ENCODE measurements around the gene C10orf53.
"Not testable (repeated sequence)": the region's sequence is repeated elsewhere in the genome, so short reads cannot be mapped to it uniquely, and the experiment has no call there.

C10orf53 gene

GRCh38 chr10:49652421-49653272 lies 26.8 kb upstream of the C10orf53 start:
- no peak for DNase-seq

DNA sequence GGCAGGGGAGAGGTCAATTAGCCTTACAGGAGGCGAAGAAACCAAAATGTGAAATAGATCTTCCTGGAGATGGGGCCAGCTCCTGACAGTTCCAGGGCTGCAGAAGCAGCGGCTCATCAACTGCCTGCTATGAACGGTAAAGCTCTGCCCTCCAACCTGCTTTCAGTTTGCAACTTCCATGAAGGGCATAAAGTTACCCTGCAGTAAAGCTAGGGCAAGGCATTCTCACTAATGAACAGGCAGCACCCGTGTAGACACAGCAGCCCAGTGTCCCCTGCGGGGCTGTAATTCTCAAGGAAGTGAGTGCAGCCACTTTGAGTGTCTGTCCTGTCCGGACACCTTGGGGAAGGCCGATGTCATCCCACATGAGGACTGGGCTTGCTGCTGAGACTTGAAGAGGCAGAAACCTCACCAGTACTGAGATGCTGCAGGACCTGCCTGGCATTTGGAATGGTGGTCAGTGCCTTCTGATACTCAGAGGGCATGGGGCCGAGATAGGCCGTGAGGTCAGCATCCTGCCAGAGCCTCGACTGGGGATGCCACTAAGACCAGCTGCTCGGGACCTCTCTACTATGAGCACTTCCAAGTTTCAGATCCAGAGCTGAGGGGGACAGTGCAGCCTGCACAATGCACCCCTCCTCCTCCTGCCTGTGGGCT lies 26.1 kb upstream of the C10orf53 start:
- DNase-seq, result no peak

DNA sequence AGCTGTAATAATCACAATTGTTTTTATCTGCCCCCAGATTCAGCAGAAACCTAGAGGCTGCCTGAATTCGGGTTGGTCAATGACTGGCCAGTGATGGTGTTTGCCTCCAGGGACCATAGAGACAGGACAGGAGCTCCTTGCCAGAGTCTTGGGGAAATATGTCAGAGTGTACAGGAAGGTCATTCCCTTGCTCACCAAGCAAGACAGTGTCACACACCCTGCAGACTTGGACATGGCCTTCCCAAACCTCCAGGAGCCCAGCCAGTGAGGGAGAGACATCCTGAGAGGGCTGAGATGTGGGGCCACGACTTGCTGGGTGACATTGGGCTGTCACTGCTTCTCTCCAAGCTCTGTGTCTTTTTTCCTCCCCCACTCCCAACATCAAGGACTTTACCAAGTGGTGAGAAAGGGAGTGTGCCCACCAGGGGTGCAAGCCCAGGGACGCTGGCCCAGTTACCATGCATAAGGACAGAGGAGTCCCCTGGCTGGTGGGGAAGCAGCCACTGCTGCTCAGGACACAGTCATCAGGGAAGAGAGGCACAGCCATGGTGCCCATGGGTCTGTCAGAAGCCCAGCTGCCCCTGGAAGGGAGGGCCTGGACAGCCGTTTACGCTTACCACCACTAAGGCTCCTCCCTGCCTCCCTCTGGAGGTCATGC lies 25.3 kb upstream of the C10orf53 start:
- DNase-seq, result no peak

- DNase-seq, result no peak
Measured at GRCh38 chr10:49655099-49655498, 24.4 kb upstream of the C10orf53 start.

DNA sequence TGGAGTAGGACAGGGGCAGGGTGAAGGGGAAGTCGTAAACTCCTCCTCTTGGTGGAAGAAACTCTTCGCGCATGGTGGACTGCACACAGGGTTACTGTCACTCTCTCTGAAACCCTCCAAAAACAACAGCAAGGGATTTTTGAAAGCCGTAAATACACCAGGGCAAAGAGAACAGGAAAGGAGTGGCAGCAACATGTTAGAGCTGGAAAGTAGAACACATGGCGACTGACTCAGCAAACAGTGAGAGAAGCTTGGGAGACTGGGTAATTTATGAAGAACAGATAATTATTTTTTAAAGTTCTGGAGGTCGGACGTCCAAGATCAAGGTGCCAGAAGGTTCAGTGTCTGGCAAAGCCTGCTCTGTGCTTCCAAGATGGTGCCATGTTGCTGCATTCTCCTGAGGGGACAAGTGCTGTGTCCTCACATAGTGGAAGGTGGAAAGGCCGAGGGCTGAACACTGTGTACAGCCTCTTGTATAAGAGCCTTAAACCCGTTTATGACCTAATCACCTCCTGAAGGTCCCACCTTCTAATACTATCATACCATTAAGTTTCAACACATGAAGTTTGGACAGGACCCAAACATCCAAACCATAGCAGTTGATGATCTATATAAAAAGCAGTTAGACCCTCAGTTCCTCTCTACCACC lies 22.5 kb upstream of the C10orf53 start:
- no peak for DNase-seq

- no peak for DNase-seq
Measured at GRCh38 chr10:49657606-49658005, 21.8 kb upstream of the C10orf53 start.

DNA sequence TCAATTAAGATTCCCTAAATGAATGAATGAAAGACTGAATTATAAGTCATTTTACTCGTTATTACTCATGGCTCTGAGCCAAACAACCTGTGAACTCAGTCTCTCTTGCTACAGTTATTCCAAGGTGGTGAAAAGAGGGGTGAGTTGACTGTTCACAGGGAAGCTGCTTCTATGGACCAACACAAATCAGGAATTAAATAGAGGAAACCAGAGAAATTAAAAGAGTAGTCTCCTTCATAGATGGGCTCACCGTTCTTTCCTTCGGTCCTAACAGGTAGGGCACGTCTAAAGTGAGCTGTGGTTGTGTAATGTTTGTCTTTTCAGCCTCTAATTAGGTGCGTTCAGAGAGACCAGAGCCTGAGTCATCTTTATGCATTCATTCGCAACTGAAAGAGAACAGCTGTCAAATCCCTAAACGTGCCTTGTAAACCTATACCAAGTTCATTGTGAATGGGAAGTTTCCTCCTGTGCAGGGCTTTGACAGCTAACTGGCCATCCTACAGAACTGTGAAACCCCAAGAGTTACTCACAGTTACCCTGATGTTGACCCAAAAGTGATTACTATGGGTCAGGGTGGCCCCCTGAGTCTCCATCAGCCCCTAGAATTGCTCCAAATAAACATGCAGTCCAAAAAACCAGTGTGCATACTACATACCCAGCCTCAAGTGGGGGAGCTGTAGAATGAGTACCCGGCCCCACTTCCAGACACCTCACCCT lies 18.2 kb upstream of the C10orf53 start:
- DNase-seq, result no peak

- DNase-seq, result no peak
Measured at GRCh38 chr10:49662169-49662830, 17.2 kb upstream of the C10orf53 start.

- no peak for DNase-seq
Measured at GRCh38 chr10:49663596-49663995, 15.9 kb upstream of the C10orf53 start.

DNA sequence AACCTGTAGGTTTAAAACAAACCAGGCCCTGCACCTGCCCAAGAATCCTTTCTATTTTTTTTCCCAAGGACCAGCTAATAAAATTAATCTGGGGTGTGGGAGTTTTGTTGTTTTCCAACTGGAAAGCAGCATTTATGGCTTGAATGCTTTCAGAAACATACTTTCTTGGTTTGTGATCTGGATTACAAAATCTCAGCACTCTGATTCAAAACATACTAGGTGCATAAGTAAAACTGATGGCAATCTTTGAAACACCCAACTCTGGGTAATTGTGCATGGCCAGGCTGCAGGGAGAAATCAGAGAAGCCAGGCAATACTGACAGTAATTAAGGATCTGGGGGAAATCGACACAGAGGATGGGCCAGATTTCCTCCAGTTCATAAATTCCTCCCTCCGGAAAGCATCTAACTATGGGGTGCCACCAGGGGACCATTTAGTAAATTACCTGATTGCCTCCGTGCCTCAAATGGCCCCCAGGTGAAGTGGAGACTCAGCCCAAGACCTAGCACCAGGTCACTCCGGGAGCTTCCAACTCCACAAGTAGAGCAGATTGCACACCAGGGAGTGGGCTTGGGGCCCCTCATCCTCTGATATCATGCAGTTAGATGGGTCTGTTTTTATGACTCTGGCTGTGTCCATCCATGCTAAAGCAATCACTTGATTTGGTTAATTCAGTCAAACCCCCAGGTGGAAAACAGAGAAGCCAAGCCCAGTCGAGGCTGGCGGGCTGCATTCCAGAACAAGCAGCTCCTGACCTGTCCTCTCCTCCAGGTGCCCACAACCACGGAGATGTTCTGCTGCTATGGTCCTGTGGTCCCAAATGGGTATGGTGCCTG lies 15.2 kb upstream of the C10orf53 start:
- DNase-seq, result no peak

- no peak for DNase-seq
Measured at GRCh38 chr10:49664842-49665355, 14.6 kb upstream of the C10orf53 start.

DNA sequence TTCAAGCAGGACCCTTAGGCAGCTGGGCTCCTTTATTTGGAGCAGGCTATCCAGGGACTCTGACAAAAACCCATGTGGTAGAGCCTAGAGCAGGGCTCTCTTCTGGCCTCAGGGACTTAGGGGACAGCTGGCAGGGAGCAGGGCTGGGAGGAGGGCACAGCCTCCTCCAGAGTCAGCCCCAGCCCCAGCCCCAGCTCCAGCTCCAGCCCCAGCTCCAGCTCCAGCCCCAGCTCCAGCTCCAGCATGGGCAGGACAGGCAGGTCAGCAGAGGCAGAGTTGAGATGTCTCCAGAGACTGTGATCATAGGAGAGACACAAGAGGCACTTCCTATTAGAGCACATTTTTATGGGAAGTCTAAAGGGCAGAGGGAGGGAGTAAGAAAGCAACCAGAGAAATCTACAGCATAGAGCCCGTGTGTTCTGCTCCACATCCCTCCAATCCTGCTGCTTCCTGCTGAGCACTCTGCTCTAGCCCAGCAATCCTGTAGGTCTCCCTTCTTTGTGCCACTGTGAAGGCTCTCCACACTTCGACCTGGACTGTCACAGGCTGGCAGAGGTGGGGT lies 13.3 kb upstream of the C10orf53 start:
- no peak for DNase-seq

- no peak for DNase-seq
Measured at GRCh38 chr10:49666685-49667084, 12.8 kb upstream of the C10orf53 start.

GRCh38 chr10:49667991-49668390 lies 11.5 kb upstream of the C10orf53 start:
- DNase-seq, result no peak

GRCh38 chr10:49668684-49669083 lies 10.8 kb upstream of the C10orf53 start:
- DNase-seq, result no peak

DNA sequence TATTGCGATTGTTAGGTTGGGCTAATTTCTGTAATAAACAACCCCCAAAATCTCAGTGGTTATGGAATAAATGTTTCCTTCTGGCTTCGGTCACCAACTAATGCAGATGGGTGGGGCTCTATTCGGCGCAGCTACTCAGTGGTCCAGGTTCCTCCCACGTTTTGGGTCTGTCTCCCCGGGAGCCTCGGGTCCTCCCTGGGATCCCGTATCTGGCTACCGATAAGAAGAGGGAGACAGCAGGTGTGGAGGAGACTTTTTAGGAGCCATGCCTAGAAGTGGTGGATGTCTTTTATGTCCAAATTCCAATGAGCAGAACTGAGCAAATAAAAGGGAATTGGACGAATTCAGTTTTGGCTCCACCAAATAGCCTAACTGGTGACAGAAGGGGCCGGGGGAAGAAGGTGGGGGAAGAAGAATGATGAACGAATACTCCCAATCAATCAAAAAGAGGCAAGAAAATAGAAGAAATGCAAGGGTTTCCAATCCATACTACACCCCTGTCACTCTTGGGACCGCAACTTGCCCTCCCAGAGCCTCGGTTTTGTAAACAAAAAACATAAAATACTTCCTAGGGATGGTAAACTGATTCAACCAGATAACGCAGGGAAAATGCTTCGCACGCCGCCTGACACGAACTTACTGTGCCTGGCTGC lies 498 bp upstream of the C10orf53 start:
- no peak for DNase-seq

DNA sequence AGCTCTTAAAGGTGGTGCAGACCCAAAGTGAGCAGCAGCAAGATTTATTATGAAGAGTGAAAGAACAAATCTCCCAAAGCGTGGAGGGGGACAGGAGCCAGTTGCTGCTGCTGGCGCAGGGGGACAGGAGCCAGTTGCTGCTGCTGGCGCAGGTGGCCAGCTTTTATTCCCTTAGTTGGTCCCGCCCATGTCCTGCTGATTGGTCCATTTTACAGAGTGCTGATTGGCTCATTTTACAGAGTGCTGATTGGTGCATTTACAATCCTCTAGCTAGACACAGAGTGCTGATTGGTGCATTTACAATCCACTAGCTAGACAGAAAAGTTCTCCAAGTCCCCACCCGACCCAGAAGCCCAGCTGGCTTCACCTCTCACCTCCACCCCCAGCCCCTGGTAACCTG lies 3.0 kb downstream of the C10orf53 start:
- DNase-seq, result not testable (repeated sequence)

- DNase-seq, result no peak
Measured at GRCh38 chr10:49682879-49683278, 3.4 kb downstream of the C10orf53 start.

DNA sequence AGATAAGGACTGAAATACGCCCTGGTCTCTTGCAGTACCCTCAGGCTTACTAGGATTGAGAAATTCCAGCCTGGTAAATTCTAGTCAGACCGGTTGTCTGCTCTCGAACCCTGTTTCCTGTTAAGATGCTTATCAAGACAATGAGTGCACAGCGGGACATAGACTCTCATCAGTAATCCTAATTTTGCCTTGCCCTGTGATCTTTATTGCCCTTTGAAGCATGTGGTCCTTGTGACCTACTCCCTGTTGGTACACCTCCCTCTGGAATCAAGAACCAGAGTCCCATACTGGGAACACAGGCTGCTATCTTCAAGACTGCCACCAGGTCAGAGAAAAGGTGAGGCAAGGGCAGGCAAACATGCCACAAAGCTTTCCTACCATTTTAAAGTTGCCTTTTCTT lies 7.2 kb downstream of the C10orf53 start:
- no peak for DNase-seq

DNA sequence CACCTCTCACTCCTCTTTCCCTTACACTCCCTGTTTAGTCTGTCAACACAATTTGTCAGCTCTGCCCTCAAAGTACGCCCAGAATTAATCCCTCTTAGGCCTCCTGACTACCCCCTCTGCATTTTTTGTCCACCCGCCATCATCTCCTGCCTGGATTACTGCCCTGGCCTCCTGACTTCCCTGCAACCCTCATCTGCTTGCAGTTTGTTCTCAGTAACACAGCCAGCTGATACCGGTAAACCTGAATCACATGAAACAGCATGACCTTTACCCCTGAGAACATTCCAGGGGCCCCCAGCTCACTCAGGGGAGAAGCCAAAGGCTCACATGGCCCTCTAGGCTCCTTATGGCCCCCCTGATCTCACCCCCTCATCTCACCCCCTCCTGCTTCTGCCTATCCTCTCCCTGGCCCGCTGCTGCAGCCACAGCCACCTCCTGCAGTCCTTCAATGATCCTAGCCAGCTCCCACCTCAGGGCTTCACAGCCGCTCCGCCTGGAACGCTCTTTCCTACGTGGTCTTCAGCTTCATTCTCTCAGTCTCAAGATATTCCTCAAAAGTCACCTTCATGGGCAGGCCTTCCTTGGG lies 8.9 kb downstream of the C10orf53 start:
- no peak for DNase-seq

Measured in activated gamma-delta T cell treated with Interleukin-2 at 50 U/mL for 16 hours (primary cell).